Testis (tissue), 3 donors: Measurements from ENCODE around the gene L3MBTL4. TPM values are rescaled to one million over a fixed set of nuclear protein-coding genes. Genes with fewer than 3 reads are reported as not detected.

Experiments
- DNase-seq: peaks from one replicate; pipeline ENCODE4 v3.0.0-alpha.2; 2019
- H3K27ac ChIP-seq, 2 donors: fragments of 200-600 bp; sonication (generic); one replicate each; pipeline ENCODE4 v1.5.1; 2019
- H3K27me3 ChIP-seq: fragments of 200-600 bp; sonication (generic); one replicate; pipeline ENCODE4 v1.5.1; 2019
- H3K36me3 ChIP-seq: fragments of 200-600 bp; sonication (generic); one replicate; pipeline ENCODE4 v1.5.1; 2017; ENCODE audit warnings: low read depth; ENCODE audit errors: missing control alignments
- H3K4me1 ChIP-seq: fragments of 200-600 bp; sonication (generic); one replicate; pipeline ENCODE4 v1.5.1; 2019
- H3K4me3 ChIP-seq, 2 donors: fragments of 200-600 bp; sonication (generic); one replicate each; pipeline ENCODE4 v1.5.1; 2017 to 2019
- H3K9me3 ChIP-seq: fragments of 200-600 bp; sonication (generic); one replicate; pipeline ENCODE4 v1.5.1; 2017
- POLR2A ChIP-seq: fragments of 450-650 bp; IDR thresholded peaks from one replicate; pipeline ENCODE4 v1.6.1; 2017; ENCODE audit warnings: antibody characterized with exemption, mild to moderate bottlenecking, moderate library complexity
- WGBS, 2 donors: methylation state at CpG; one replicate each; pipeline ENCODE4 v1.1.5; 2018; 5-methylcytosine and 5-hydroxymethylcytosine counted together
- intact Hi-C: fragments of 100-400 bp; cut with DNase I; formaldehyde crosslinking; loops from one replicate; pipeline ENCODE4 v1.15.1; 2023; ENCODE audit warnings: low total_unique reads
- polyA plus RNA-seq: library from polyadenylated mRNA; stranded (reverse); fragments of 350-450 nt; fragmentation: Illumina TruSeq; extraction: RNeasy Lipid Tissue Mini Kit (QIAGEN cat#74804); gene quantifications from one replicate; pipeline ENCODE4 v1.2.3, GENCODE V29; 2014; ENCODE audit warnings: low read depth, low replicate concordance; ENCODE audit not compliant: insufficient read depth
- total RNA-seq, 2 donors: library from RNA; depleted of rRNA; stranded (reverse); fragments of >200 nt; gene quantifications; one replicate each; pipeline ENCODE4 v1.2.3, GENCODE V29; 2016
- TF ChIP-seq, protein P1 (sequence below), 3 experiments: fragments of 450-650 bp in 2 of 3; fragments of 200-600 bp in 1 of 3; sonication (generic) in 1 of 3; IDR thresholded peaks; one replicate each; pipeline ENCODE4 v1.5.1; 2016 to 2019; ENCODE audit warnings: antibody characterized with exemption in 3 of 3, mild to moderate bottlenecking in 2 of 3, moderate library complexity in 1 of 3

L3MBTL4 gene
- total and polyA plus RNA-seq, 3 donors from 2014 or later, result 26.6 to 50.9 (median 46.2) TPM

DNA sequence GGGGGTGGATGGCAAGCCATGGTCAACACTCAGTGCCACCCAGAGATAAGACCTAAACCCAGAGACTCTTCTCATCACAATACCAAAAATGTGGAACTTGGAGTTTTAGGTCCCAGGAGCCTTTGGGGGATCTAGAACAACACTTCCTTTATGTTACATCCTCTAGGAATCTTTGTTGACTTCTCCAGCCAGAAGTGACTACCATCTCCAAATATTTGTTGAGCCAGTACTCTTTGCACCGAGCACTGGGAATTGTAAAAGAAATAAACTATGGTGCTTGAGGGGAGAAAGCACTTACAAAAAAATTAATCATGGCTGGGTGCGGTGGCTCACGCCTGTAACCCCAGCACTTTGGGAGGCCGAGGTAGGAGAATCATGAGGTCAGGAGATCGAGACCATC lies 399.3 kb downstream of the L3MBTL4 start:
- no peaks in the 10 kb centered on the region for H3K36me3 ChIP-seq
- H3K9me3 ChIP-seq, result no peaks in the 10 kb centered on the region
- DNase-seq, result no peak
- H3K4me3 ChIP-seq, result no peak overlapping the region
- intact Hi-C loops, result no loop called here
- H3K4me1 ChIP-seq, result no peaks in the 10 kb centered on the region
- 92 to 96% methylated on average over 5 of the region's 5 CpGs for WGBS, 2 donors
- TF ChIP-seq, protein P1, sequence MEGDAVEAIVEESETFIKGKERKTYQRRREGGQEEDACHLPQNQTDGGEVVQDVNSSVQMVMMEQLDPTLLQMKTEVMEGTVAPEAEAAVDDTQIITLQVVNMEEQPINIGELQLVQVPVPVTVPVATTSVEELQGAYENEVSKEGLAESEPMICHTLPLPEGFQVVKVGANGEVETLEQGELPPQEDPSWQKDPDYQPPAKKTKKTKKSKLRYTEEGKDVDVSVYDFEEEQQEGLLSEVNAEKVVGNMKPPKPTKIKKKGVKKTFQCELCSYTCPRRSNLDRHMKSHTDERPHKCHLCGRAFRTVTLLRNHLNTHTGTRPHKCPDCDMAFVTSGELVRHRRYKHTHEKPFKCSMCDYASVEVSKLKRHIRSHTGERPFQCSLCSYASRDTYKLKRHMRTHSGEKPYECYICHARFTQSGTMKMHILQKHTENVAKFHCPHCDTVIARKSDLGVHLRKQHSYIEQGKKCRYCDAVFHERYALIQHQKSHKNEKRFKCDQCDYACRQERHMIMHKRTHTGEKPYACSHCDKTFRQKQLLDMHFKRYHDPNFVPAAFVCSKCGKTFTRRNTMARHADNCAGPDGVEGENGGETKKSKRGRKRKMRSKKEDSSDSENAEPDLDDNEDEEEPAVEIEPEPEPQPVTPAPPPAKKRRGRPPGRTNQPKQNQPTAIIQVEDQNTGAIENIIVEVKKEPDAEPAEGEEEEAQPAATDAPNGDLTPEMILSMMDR (IDR thresholded peaks at IDR 0.05), result no peak
- no peak for TF ChIP-seq POLR2A
- no peaks in the 10 kb centered on the region for H3K27me3 ChIP-seq
- H3K27ac ChIP-seq, result no peak overlapping the region

- intact Hi-C loops, result no loop called here
- no peak for DNase-seq
- no peaks in the 10 kb centered on the region for H3K36me3 ChIP-seq
- no peaks in the 10 kb centered on the region for H3K9me3 ChIP-seq
- H3K27ac ChIP-seq, result no peak overlapping the region
- WGBS, 2 donors, result 77 to 83% methylated on average over 11 of the region's 11 CpGs
- TF ChIP-seq POLR2A, result no peak
- TF ChIP-seq, protein P1 (IDR thresholded peaks at IDR 0.05), result no peak
- H3K27me3 ChIP-seq, result no peaks in the 10 kb centered on the region
- H3K4me1 ChIP-seq, result no peaks in the 10 kb centered on the region
- no peak overlapping the region for H3K4me3 ChIP-seq
Observed at GRCh38 chr18:6013171-6013810, 401.4 kb downstream of the L3MBTL4 start.

DNA sequence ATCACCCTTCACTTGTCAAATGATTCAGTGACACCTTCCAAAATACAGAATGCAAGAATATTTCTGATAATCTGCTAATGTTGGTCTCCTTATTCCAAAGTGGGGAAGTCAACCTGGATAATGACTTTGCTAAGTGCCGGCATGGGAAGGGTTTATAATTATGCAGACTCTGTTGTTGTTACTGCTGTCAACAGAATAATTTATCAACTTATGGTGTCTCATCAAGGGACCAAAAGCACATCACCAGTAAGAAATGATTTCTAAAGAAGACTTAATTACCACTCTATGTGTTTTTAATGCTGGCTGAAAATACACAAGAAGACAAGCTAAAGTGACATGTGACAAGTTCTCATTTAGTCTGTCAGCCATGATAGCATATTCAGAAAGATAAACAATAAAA lies 403.8 kb downstream of the L3MBTL4 start:
- Histone ChIP-seq H3K9me3 (no peaks in the 10 kb centered on the region), H3K27me3 (no peaks in the 10 kb centered on the region), H3K4me1 (no peaks in the 10 kb centered on the region), H3K27ac (no peak overlapping the region), H3K4me3 (no peak overlapping the region), H3K36me3 (no peaks in the 10 kb centered on the region)
- intact Hi-C loops, result no loop called here
- 94 to 100% methylated on average over 1 of the region's 1 CpG for WGBS, 2 donors
- no peak for DNase-seq
- TF ChIP-seq, protein P1 (IDR thresholded peaks at IDR 0.05), result no peak
- TF ChIP-seq POLR2A, result no peak

DNA sequence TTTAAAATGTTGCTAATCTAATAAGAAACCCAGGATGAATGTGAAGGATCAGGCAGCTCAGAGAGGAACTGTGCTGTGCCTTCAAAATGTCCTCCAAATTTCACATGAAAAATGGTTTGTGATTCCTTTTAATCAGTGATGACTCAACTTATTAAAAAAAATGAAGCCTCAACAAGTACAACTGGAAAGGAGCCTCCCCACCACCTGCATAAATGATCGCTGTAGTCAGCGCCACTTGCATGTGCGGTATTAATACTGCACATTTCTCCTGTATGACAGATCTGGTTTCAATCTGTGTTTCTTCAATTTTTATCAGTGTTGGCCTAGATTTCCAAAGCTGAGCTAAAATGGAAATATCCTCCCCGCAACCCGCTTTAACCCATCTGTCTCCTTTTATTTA lies 404.4 kb downstream of the L3MBTL4 start:
- no peaks in the 10 kb centered on the region for H3K27me3 ChIP-seq
- H3K4me3 ChIP-seq, result no peak overlapping the region
- H3K27ac ChIP-seq, result no peak overlapping the region
- no peaks in the 10 kb centered on the region for H3K9me3 ChIP-seq
- DNase-seq, result no peak
- WGBS, 2 donors, result 96% methylated on average over 5 of the region's 5 CpGs
- no peaks in the 10 kb centered on the region for H3K36me3 ChIP-seq
- intact Hi-C loops, result no loop called here
- TF ChIP-seq, protein P1 (IDR thresholded peaks at IDR 0.05), result no peak
- no peak for TF ChIP-seq POLR2A
- no peaks in the 10 kb centered on the region for H3K4me1 ChIP-seq

DNA sequence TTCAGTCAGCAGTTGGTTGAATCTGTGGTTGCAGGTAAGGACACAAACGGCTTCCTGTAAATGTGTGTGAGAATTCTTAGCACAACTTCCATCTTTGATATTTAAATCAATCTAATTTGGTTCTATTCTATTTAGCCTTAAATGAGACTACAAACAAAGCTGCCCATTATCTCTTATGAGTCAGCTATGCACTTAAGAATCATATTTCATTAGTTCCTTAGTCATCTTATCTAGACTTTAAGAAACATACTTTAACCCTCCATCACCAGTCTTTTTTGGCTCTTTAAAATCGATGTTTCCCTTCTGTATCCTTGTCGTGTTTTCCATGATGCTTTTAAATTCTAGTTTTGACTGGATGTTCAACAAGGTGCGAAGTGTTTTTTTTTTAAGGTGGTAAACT lies 405.0 kb downstream of the L3MBTL4 start:
- 88% methylated on average over 4 of the region's 4 CpGs for WGBS, 2 donors
- intact Hi-C loops, result no loop called here
- Histone ChIP-seq H3K4me1 (no peaks in the 10 kb centered on the region), H3K36me3 (no peaks in the 10 kb centered on the region), H3K9me3 (no peaks in the 10 kb centered on the region), H3K4me3 (no peak overlapping the region), H3K27ac (no peak overlapping the region), H3K27me3 (no peaks in the 10 kb centered on the region)
- DNase-seq, result no peak
- TF ChIP-seq, protein P1 (IDR thresholded peaks at IDR 0.05), result no peak
